ENCODE measurements around the gene SYNJ1. TPM values are rescaled to one million over a fixed set of nuclear protein-coding genes. Genes with fewer than 3 reads are reported as not detected.

SYNJ1 gene
- total and polyA plus RNA-seq, 2 of the 13 experiments (the other 11 are each of a cell fraction or from before 2014, with no cell fraction given) = 2.0 to 2.7 TPM

DNA sequence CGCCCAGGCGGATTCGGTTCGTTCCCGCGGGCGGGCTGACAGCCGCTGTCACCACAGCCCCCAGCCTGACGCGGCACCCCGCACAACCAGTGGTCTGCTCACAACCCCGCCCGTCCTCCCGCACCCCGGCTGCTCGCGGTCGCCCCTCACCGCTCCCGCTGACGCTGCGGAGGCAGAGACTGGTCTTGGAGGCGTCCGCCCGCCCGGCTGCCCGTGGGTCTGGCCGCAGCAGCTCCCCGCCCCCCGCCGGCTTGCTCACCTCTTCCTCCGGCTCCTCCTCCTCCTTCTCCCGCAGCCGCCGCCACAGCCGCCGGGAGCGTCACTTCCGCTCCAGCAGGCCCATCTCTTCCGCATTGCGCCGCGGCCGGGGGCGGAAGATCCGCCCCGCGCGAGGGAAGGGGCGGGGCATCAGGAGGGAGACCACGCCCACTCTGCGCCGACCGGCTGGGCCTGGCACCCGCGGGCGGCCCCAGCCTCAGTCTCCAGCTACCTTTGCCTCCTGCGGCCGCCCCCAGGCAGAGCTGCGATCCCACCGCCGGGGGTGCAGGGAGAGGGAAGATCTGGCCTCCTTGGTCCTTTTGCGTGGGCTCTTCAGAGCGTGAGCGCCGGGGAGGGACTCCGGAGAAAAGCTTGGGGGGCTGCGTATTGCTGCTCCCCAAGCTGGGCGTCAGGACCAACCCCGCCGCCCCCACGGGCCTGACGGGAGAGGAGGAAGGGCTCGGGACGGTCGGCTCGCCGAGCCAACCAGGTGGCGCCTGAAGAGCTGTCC, at the start of gene SYNJ1 (continued):
- TF ChIP-seq, protein P1, sequence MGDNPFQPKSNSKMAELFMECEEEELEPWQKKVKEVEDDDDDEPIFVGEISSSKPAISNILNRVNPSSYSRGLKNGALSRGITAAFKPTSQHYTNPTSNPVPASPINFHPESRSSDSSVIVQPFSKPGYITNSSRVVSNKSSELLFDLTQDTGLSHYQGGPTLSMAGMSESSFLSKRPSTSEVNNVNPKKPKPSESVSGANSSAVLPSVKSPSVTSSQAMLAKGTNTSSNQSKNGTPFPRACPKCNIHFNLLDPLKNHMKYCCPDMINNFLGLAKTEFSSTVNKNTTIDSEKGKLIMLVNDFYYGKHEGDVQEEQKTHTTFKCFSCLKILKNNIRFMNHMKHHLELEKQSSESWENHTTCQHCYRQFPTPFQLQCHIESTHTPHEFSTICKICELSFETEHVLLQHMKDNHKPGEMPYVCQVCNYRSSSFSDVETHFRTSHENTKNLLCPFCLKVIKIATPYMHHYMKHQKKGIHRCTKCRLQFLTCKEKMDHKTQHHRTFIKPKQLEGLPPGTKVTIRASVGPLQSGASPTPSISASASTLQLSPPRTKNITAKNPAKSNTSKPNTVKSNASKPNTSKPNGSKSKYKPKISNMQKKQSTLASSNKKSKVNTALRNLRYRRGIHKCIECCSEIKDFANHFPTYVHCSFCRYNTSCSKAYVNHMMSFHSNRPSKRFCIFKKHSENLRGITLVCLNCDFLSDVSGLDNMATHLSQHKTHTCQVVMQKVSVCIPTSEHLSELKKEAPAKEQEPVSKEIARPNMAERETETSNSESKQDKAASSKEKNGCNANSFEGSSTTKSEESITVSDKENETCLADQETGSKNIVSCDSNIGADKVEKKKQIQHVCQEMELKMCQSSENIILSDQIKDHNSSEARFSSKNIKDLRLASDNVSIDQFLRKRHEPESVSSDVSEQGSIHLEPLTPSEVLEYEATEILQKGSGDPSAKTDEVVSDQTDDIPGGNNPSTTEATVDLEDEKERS (CRISPR knock-in tag; IDR thresholded peaks at IDR 0.05) = 0 out of 2 replicates have a peak, but pooled peaks have one; percentile 36
- TF ChIP-seq REXO4 (CRISPR knock-in tag; IDR thresholded peaks at IDR 0.05; ENCODE audit: borderline replicate concordance) = no peak
- TF ChIP-seq, protein P2, sequence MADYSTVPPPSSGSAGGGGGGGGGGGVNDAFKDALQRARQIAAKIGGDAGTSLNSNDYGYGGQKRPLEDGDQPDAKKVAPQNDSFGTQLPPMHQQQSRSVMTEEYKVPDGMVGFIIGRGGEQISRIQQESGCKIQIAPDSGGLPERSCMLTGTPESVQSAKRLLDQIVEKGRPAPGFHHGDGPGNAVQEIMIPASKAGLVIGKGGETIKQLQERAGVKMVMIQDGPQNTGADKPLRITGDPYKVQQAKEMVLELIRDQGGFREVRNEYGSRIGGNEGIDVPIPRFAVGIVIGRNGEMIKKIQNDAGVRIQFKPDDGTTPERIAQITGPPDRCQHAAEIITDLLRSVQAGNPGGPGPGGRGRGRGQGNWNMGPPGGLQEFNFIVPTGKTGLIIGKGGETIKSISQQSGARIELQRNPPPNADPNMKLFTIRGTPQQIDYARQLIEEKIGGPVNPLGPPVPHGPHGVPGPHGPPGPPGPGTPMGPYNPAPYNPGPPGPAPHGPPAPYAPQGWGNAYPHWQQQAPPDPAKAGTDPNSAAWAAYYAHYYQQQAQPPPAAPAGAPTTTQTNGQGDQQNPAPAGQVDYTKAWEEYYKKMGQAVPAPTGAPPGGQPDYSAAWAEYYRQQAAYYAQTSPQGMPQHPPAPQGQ (CRISPR knock-in tag; IDR thresholded peaks at IDR 0.05; ENCODE audit: borderline replicate concordance) = no peak
- TF ChIP-seq, protein P3, sequence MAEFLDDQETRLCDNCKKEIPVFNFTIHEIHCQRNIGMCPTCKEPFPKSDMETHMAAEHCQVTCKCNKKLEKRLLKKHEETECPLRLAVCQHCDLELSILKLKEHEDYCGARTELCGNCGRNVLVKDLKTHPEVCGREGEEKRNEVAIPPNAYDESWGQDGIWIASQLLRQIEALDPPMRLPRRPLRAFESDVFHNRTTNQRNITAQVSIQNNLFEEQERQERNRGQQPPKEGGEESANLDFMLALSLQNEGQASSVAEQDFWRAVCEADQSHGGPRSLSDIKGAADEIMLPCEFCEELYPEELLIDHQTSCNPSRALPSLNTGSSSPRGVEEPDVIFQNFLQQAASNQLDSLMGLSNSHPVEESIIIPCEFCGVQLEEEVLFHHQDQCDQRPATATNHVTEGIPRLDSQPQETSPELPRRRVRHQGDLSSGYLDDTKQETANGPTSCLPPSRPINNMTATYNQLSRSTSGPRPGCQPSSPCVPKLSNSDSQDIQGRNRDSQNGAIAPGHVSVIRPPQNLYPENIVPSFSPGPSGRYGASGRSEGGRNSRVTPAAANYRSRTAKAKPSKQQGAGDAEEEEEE (CRISPR knock-in tag; IDR thresholded peaks at IDR 0.05; ENCODE audit: borderline replicate concordance) = 0 out of 2 replicates have a peak, but pooled peaks have one; percentile 80
- no peak for TF ChIP-seq ZFP36 (IDR thresholded peaks at IDR 0.05; ENCODE audit: borderline replicate concordance, low read depth, low read length, partially characterized antibody)
- TF ChIP-seq, protein P4, sequence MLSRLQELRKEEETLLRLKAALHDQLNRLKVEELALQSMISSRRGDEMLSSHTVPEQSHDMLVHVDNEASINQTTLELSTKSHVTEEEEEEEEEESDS (CRISPR knock-in tag; IDR thresholded peaks at IDR 0.05; ENCODE audit: borderline replicate concordance) = no peak
- TF ChIP-seq GLI4 (CRISPR knock-in tag; IDR thresholded peaks at IDR 0.05; ENCODE audit: borderline replicate concordance) = no peak
- no peak; the same call in none of the 2 replicates for TF ChIP-seq HOXA5 (CRISPR knock-in tag; IDR thresholded peaks at IDR 0.05)
- 0 out of 2 replicates have a peak, but pooled peaks have one; percentile 37 for TF ChIP-seq ZNF891 (CRISPR knock-in tag; IDR thresholded peaks at IDR 0.05)
- TF ChIP-seq, protein P5, sequence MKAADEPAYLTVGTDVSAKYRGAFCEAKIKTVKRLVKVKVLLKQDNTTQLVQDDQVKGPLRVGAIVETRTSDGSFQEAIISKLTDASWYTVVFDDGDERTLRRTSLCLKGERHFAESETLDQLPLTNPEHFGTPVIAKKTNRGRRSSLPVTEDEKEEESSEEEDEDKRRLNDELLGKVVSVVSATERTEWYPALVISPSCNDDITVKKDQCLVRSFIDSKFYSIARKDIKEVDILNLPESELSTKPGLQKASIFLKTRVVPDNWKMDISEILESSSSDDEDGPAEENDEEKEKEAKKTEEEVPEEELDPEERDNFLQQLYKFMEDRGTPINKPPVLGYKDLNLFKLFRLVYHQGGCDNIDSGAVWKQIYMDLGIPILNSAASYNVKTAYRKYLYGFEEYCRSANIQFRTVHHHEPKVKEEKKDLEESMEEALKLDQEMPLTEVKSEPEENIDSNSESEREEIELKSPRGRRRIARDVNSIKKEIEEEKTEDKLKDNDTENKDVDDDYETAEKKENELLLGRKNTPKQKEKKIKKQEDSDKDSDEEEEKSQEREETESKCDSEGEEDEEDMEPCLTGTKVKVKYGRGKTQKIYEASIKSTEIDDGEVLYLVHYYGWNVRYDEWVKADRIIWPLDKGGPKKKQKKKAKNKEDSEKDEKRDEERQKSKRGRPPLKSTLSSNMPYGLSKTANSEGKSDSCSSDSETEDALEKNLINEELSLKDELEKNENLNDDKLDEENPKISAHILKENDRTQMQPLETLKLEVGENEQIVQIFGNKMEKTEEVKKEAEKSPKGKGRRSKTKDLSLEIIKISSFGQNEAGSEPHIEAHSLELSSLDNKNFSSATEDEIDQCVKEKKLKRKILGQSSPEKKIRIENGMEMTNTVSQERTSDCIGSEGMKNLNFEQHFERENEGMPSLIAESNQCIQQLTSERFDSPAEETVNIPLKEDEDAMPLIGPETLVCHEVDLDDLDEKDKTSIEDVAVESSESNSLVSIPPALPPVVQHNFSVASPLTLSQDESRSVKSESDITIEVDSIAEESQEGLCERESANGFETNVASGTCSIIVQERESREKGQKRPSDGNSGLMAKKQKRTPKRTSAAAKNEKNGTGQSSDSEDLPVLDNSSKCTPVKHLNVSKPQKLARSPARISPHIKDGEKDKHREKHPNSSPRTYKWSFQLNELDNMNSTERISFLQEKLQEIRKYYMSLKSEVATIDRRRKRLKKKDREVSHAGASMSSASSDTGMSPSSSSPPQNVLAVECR (CRISPR knock-in tag; IDR thresholded peaks at IDR 0.05; ENCODE audit: borderline replicate concordance) = peak; percentile 96
- TF ChIP-seq ZMYM3 (CRISPR knock-in tag; IDR thresholded peaks at IDR 0.05) = peak; percentile 18; the same call in 1 of the 2 replicates
- TF ChIP-seq ZNF788 (CRISPR knock-in tag; IDR thresholded peaks at IDR 0.05; ENCODE audit: borderline replicate concordance) = peak; percentile 74
